ENCODE results near the gene HOXD8. TPM values are rescaled to one million over a fixed set of nuclear protein-coding genes. Genes with fewer than 3 reads are reported as not detected.

The HOXD8 gene
- total RNA-seq, 1 donor from 2014 or later: not detected

GRCh38 chr2:176098366-176099158 is 30.9 kb upstream of the HOXD8 start:
- no peak overlapping the region for H2AFZ ChIP-seq (ENCODE audit: low read depth, low read length)
- H3K9me3 ChIP-seq (ENCODE audit: insufficient read depth, low read depth, low read length): peaks cover 21% of the 10 kb centered on the region
- Mint-ChIP-seq H3K27me3 (ENCODE audit: low read depth, unreplicated experiment) (peaks cover 92% of the 10 kb centered on the region), H3K36me3 (ENCODE audit: low read depth, unreplicated experiment) (peaks cover 3% of the 10 kb centered on the region), H3K4me1 (ENCODE audit: low read depth, unreplicated experiment) (peaks cover 4% of the 10 kb centered on the region), H3K4me3 (ENCODE audit: unreplicated experiment) (no peak overlapping the region), H3K27ac (ENCODE audit: unreplicated experiment) (peak overlapping the region; percentile 69), H3K9me3 (ENCODE audit: unreplicated experiment) (peaks cover 25% of the 10 kb centered on the region)
- peaks cover 5% of the 10 kb centered on the region for H4K20me1 ChIP-seq (ENCODE audit: insufficient read depth, low read length)
- FAIRE-seq (no peak), DNase-seq (ENCODE audit: low read depth) (no peak)
- no peak overlapping the region for H3K4me2 ChIP-seq (ENCODE audit: low read length)
- no peak overlapping the region for H3K27ac ChIP-seq (ENCODE audit: low read depth, low read length)
- H3K27me3 ChIP-seq (ENCODE audit: insufficient read depth, low read length): peaks cover 100% of the 10 kb centered on the region
- H3K36me3 ChIP-seq (ENCODE audit: insufficient read depth, low read length): no peaks in the 10 kb centered on the region
- H3K4me1 ChIP-seq (ENCODE audit: insufficient read depth, low read length): peaks cover 7% of the 10 kb centered on the region
- H3K9ac ChIP-seq (ENCODE audit: low read length): no peak overlapping the region
- no peak overlapping the region for H3K4me3 ChIP-seq (ENCODE audit: insufficient read depth, low read depth, low read length)
- H3K79me2 ChIP-seq (ENCODE audit: insufficient read depth, low read length): no peaks in the 10 kb centered on the region
- TF ChIP-seq, protein P1, sequence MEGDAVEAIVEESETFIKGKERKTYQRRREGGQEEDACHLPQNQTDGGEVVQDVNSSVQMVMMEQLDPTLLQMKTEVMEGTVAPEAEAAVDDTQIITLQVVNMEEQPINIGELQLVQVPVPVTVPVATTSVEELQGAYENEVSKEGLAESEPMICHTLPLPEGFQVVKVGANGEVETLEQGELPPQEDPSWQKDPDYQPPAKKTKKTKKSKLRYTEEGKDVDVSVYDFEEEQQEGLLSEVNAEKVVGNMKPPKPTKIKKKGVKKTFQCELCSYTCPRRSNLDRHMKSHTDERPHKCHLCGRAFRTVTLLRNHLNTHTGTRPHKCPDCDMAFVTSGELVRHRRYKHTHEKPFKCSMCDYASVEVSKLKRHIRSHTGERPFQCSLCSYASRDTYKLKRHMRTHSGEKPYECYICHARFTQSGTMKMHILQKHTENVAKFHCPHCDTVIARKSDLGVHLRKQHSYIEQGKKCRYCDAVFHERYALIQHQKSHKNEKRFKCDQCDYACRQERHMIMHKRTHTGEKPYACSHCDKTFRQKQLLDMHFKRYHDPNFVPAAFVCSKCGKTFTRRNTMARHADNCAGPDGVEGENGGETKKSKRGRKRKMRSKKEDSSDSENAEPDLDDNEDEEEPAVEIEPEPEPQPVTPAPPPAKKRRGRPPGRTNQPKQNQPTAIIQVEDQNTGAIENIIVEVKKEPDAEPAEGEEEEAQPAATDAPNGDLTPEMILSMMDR (IDR thresholded peaks at IDR 0.05; ENCODE audit: insufficient read depth, low read depth, low read length): no peak
- no peak for TF ChIP-seq EZH2 (IDR thresholded peaks at IDR 0.05; ENCODE audit: insufficient read depth, low read length)

DNA sequence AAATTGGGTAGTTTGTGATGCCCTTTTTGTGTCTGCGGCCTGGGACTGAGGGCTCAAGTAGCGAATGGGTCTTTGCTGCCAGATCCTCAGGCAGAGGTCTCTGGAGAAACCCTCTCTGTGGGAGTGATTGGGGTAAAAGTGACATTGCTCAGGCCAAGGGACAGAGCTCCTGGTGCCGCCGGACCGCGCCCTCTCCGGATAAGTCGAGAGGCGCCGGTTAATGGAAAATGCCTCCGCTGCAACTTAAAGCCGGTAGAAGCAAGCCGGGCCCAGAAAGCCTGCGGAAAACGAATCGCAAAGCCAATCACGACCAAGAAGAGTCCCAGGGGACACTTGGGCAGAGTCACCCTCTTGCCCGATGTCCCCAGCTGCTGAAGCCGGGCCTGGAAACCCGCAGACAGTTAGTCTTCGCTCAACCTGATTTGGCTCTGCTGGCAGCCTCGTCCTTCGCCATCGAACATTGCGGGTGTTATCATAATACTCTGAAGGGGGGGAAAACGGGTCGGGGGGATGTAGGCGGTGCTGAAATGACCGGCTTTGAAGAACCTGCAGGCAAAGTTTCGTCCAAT is 30.3 kb upstream of the HOXD8 start:
- peaks cover 21% of the 10 kb centered on the region for H3K9me3 ChIP-seq (ENCODE audit: insufficient read depth, low read depth, low read length)
- Mint-ChIP-seq H3K9me3 (ENCODE audit: unreplicated experiment) (peaks cover 21% of the 10 kb centered on the region), H3K4me1 (ENCODE audit: low read depth, unreplicated experiment) (peaks cover 6% of the 10 kb centered on the region), H3K27ac (ENCODE audit: unreplicated experiment) (peak overlapping the region; percentile 69), H3K4me3 (ENCODE audit: unreplicated experiment) (no peak overlapping the region), H3K27me3 (ENCODE audit: low read depth, unreplicated experiment) (peaks cover 92% of the 10 kb centered on the region), H3K36me3 (ENCODE audit: low read depth, unreplicated experiment) (no peaks in the 10 kb centered on the region)
- no peak overlapping the region for H3K4me2 ChIP-seq (ENCODE audit: low read length)
- H3K27ac ChIP-seq (ENCODE audit: low read depth, low read length): no peak overlapping the region
- no peak for DNase-seq (ENCODE audit: low read depth)
- peaks cover 7% of the 10 kb centered on the region for H3K4me1 ChIP-seq (ENCODE audit: insufficient read depth, low read length)
- H3K4me3 ChIP-seq (ENCODE audit: insufficient read depth, low read depth, low read length): no peak overlapping the region
- no peaks in the 10 kb centered on the region for H3K79me2 ChIP-seq (ENCODE audit: insufficient read depth, low read length)
- no peaks in the 10 kb centered on the region for H3K36me3 ChIP-seq (ENCODE audit: insufficient read depth, low read length)
- H4K20me1 ChIP-seq (ENCODE audit: insufficient read depth, low read length): peaks cover 5% of the 10 kb centered on the region
- peaks cover 100% of the 10 kb centered on the region for H3K27me3 ChIP-seq (ENCODE audit: insufficient read depth, low read length)
- no peak for FAIRE-seq
- no peak for TF ChIP-seq EZH2 (IDR thresholded peaks at IDR 0.05; ENCODE audit: insufficient read depth, low read length)
- TF ChIP-seq, protein P1 (IDR thresholded peaks at IDR 0.05; ENCODE audit: insufficient read depth, low read depth, low read length): no peak
- no peak overlapping the region for H2AFZ ChIP-seq (ENCODE audit: low read depth, low read length)
- H3K9ac ChIP-seq (ENCODE audit: low read length): no peak overlapping the region
